ENCODE data around the gene EFNB1.

- TF ChIP-seq CTCF (IDR thresholded peaks at IDR 0.05), result no peak
- no peak for TF ChIP-seq ZNF671 (CRISPR knock-in tag; IDR thresholded peaks at IDR 0.05)
- no peak for TF ChIP-seq TEAD4 (CRISPR knock-in tag; IDR thresholded peaks at IDR 0.05)
- no peak for TF ChIP-seq E2F1 (CRISPR knock-in tag; IDR thresholded peaks at IDR 0.05)
- no peak for TF ChIP-seq USF1 (CRISPR knock-in tag; IDR thresholded peaks at IDR 0.05)
Measured at GRCh38 chrX:68889249-68889648, 60.4 kb downstream of the EFNB1 start.

Data from WTC11 (cell line).